SK-MEL-5 (cell line): Measurements from ENCODE around the gene SLC44A1. TPM values are rescaled to one million over a fixed set of nuclear protein-coding genes. Genes with fewer than 3 reads are reported as not detected.
A peak's percentile ranks its signal among the peaks of the same experiment; 100 is the strongest.
"Not testable (repeated sequence)": the region's sequence is repeated elsewhere in the genome, so short reads cannot be mapped to it uniquely, and the experiment has no call there.

ENCODE experiments used
- DNase-seq: peaks from one replicate; pipeline ENCODE4 v3.0.0-alpha.2; 2016; ENCODE audit warnings: low read depth, low spot score
- in situ Hi-C: cut with HindIII; loops from 2 replicates; pipeline ENCODE4 v1.10.0; 2016; ENCODE audit warnings: low sequenced_read_pairs, high pct_unique_total_duplicates, low pct_unique_long_range_greater_than_20kb
- total RNA-seq: library from RNA; depleted of rRNA; stranded (reverse); fragments of >200 nt; shearing (Covaris generic); gene quantifications from 2 replicates; pipeline ENCODE4 v1.2.3, GENCODE V29; 2014

Gene SLC44A1
- total RNA-seq, 1 experiment from 2014 or later: 141 TPM

- in situ Hi-C loops: no loop called here
- no peak for DNase-seq
These were observed 7.2 kb upstream of the SLC44A1 start for GRCh38 chr9:105237246-105237645.

GRCh38 chr9:105238302-105238701 lies 6.1 kb upstream of the SLC44A1 start:
- in situ Hi-C loops: no loop called here
- DNase-seq: no peak

GRCh38 chr9:105241356-105242043 lies 3.0 kb upstream of the SLC44A1 start:
- in situ Hi-C loops: no loop called here
- no peak for DNase-seq

DNA sequence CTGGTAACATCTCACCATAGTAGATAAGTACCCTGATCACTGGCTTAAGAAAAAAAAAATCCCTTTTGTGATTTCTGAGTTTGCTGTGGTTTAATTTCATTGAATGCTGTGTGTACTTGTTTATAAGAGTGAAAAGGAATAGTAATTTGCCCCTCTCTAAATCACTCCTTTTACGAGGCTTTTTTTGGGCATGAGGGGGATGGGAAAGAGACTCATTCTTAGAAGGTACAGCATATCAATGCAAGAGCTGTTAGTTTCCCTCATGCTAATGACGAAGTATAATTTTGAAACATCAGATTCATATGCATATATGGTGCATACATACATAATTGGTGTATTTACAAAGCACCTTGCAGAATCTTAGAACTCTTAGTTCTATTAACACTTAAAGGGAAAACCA lies 2.4 kb upstream of the SLC44A1 start:
- in situ Hi-C loops: no loop called here
- DNase-seq: no peak

GRCh38 chr9:105242557-105242956 lies 1.9 kb upstream of the SLC44A1 start:
- DNase-seq: no peak
- in situ Hi-C loops: no loop called here

DNA sequence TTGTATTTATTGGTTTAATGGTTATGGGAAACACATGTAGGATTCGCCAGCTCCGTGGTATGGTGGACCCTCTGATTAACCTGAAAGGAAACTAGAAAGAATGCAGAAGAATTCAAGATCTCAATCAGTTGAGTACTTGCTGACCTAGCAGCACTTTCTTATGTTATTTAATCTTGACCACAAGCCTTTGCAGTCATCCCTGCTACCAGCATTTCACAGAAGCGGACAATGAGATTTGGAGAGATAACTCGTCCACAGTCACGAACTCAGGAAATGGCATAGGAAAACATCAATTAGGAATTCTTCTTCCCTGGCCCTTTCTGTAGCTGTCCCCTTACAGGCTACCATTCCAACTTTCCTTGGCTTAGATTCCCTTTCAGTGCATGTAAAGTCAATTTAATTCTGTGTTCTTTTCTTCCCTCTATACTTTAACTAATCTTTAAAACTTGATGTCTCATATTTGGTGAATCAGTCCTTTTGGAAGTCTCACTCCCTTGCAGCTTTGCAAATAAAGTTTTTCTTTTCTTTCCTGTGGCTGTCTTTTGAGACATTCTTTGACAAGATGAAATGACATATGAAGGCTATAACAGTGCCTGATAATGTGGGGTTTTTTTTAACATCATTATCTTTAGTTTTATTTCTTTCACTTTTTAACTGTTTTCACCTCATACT lies 1.3 kb upstream of the SLC44A1 start:
- DNase-seq: peak; percentile 43
- in situ Hi-C loops: no loop called here

DNA sequence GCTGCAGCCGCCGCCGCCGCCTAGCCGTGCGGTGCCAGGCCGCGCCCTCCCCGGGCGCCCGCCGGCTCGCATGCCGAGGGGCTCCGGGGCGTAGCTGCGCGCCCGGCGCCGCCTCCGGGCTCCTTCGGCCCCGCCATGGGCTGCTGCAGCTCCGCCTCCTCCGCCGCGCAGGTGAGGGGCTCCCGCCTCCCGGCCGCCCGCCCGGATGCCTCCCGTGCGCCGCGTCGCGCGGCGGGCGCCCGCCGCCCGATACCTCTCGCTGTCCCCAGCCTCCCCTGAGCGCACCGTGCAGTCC lies 230 bp downstream of the SLC44A1 start:
- no peak for DNase-seq
- in situ Hi-C loops: no loop called here

GRCh38 chr9:105245029-105245890 lies 809 bp downstream of the SLC44A1 start:
- in situ Hi-C loops: no loop called here
- DNase-seq: peak; percentile 63

DNA sequence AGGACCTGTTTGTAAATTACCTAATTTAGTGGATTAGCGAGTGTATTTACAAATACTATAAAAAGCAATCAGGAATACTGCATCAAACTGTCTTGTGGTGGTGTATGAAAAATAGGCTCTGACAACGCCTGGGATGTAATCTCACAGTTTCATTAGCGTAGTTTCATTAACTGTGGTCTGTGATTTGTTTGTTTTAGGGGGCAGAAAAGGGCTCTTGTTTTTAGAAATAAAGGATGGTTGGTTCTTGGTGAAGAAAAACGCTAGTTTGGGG lies 1.4 kb downstream of the SLC44A1 start:
- in situ Hi-C loops: no loop called here

GRCh38 chr9:105246656-105247173 lies 2.3 kb downstream of the SLC44A1 start:
- peak; percentile 39 for DNase-seq
- in situ Hi-C loops: no loop called here

More for the DNA sequence above, 1.4 kb downstream of the SLC44A1 start:
- DNase-seq: peak; percentile 17

GRCh38 chr9:105248691-105249090 lies 4.2 kb downstream of the SLC44A1 start:
- DNase-seq: no peak
- in situ Hi-C loops: no loop called here

GRCh38 chr9:105251133-105251532 lies 6.7 kb downstream of the SLC44A1 start:
- no peak for DNase-seq
- in situ Hi-C loops: no loop called here

DNA sequence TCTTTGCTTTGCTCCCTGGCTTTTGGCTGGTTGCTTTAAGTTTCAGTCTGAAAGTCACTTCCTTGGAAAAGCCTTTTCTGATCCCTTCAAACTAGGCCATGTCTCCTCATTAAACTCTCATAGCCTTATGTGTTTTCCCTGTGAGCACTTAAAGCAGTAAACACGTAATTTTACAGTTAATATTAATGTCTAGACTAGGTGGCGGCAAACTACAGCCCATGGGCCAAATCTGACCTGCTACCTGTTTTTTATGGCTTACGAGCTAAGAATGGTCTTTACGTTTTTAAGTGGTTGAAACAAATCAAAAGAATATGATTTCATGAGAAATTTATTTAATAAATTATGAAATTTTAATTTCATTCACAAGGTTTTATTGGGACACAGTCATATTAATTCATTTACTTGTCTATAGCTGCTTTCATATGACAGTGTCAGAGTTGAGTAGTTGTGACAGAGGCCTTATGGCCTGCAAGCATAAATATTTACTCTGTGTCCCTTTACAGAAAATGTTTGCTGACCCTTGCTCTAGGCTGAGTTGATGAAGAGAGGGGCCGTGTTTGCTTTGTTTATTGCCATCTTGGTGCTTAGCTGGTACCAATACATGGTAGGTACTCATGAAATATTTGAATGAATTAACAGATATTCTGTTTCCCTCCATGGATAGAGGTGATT lies 7.4 kb downstream of the SLC44A1 start:
- in situ Hi-C loops: no loop called here
- no peak for DNase-seq

DNA sequence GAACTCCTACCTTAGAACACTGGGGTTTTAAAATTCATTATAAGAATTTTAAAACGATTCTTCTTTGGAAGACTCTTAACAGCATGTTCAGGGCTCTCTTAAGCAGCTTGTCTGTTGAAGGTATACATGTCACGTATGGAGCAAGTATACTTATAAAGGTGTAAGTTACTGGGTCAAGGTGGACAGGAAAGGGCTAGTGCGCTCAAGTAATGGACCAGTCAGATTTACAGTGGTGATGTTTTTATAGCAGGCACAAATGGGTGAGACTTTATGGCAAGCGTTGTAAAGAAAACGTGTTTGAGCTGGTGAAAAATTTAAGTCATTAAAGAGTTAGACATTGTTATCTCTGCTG lies 7.9 kb downstream of the SLC44A1 start:
- in situ Hi-C loops: no loop called here
- no peak for DNase-seq

GRCh38 chr9:105254226-105254625 lies 9.8 kb downstream of the SLC44A1 start:
- in situ Hi-C loops: no loop called here
- DNase-seq: no peak

DNA sequence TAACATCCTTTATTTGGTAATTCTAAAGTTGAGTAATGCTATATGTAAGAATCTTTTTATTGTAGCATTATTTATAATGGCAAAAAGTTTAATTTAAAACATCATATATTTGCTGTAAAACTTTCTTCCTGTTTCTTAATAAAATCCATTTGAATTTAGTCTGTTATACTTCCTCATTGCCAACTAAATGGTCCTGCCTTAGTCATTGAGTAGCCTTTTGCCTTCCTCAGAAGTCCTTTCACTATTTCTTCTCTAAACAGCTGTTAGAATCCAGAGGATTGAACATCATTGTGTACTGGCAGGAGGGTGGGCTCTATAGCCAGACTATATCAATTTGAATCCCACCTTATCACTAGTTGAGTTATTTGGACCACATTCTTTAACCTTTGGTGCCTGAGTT lies 11.0 kb downstream of the SLC44A1 start:
- in situ Hi-C loops: no loop called here
- no peak for DNase-seq

DNA sequence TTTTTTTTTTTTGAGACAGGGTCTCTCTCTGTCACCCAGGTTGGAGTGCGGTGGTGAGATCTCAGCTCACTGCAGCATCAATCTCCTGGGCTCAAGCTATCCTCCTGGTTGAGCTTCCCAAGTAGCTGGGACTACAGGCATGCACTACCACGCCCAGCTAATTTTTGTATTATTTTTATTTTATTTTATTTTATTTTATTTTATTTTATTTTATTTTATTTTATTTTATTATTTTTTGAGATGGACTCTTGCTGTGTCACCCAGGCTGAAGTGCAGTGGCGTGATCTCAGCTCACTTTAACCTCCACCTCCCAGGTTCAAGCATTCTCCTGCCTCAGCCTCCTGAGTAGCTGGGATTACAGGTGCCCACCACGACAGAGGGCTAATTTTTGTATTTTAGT lies 12.1 kb downstream of the SLC44A1 start:
- DNase-seq, in situ Hi-C loops: not testable (repeated sequence)

DNA sequence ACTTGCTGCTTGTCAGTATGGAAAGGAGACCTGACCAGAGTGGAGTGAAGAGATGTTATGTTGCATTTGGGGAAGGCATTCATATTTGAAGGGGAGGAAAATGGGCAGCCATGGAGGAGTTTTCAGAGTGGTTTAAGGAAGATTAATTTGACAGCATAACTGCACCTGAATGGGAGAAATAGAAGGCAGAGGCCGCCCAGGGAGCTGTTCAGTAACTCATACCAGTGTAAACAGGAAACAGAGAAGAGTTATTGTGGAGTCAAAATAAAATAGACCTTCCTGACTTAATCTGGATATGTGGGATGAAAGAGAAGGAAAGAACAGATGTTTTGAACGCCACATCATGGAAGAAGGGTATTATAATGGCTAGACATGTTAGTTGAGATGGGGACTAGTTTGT lies 13.4 kb downstream of the SLC44A1 start:
- in situ Hi-C loops: no loop called here

More for the DNA sequence above, 13.4 kb downstream of the SLC44A1 start:
- DNase-seq: no peak
